GM19324 (cell line): Measurements from ENCODE around the gene TCEAL5.
"Not testable (repeated sequence)": the region's sequence is repeated elsewhere in the genome, so short reads cannot be mapped to it uniquely, and the experiment has no call there.

Experiments used
- ATAC-seq: cut with Tn5 transposase; IDR thresholded peaks from one replicate; pipeline ENCODE4 v1.9.1; 2021; ENCODE audit warnings: mild to moderate bottlenecking, moderate library complexity; ENCODE audit not compliant: unreplicated experiment, low FRiP score

The TCEAL5 gene, protein sequence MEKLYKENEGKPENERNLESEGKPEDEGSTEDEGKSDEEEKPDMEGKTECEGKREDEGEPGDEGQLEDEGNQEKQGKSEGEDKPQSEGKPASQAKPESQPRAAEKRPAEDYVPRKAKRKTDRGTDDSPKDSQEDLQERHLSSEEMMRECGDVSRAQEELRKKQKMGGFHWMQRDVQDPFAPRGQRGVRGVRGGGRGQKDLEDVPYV

DNA sequence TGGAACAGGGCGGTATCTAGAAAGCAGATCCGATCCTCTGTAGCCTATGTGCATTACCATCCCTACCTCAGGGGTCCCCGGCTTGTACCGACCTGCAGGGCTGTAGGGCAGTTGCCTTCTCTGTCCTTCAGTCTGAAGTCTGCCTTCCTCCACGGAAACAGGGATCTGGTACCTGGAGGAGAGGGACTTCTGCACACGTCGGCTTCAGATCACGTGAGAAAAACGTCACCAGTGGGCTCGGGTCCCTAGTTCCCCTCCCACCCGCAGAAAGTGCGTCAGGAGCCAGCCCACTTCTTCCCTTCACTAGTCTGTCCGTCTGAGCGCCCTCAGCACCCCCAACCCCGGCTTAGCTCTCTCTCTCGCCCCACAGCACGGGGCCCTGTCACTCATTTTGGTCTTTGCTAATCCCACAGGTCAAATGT is at the start of gene TCEAL5:
Gene TCEAL5 (minus strand): TSS at position 170 of the 422 bp plus-strand sequence. CDS start 2,187 bp downstream, outside the sequence.
- ATAC-seq = no peak

DNA sequence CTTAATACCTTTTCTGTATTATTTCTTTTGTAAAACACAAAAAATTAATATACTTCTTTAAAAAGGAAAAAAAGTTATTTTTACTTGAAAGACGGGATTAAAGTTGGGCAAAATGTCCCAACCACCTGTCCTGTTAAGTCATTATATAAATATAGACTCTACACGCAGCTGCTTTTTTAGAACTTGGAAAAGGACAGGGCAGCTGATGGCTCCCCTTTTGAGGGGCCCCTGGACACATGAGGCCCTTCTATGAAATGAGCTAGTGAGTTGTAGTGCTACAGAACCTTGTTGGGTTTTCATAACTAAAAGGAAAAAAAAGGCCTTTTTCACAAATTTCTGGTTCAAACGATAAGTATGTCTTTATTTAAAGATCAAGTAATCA is 34.8 kb upstream of the TCEAL5 start:
- ATAC-seq = no peak

DNA sequence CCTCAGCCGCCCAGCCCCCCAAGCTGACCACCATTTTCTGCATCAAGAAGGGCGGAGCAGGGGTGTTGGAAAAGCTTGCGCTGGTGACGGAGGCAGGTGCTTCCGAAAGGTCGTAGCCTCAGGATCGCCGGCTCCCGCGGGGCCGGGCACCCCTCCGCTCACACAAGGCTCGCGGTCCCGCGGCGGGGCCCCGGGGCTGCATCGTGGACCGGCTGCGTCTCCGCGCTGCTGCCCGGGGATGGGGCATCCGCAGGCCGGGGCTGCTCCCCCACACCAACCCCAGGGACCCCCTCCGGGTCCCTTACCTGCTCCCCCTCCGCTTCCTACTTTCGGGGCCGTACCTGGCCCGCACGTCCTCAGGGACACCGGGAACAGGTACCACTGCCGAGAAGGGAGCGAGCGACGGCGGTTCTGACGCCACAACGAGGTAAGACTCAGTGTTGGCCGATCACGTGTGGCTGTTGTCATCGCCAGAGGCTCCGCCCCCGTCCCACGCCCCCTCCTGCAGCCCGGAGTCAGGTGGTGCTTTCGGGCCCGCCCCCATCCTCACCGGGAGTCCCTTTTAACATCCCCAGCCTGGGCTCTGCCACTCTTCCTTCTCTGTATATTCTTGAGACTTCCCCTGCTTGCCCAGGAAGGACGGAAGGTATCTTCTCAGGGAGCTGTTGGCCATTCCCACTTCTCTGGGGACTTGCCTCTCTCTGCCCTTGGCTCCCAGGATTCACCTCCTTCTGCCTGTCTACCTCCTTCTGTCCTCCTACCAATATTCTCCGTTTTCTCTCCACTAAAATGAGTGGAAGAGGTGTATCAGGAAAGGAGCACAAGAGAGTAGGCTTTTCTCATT is 34.2 kb upstream of the TCEAL5 start, which contains the start of gene BEX2:
Gene BEX2 (minus strand): TSS at position 436 of the 844 bp plus-strand sequence. CDS start 1,014 bp downstream, outside the sequence.
- ATAC-seq = peak; percentile 82

DNA sequence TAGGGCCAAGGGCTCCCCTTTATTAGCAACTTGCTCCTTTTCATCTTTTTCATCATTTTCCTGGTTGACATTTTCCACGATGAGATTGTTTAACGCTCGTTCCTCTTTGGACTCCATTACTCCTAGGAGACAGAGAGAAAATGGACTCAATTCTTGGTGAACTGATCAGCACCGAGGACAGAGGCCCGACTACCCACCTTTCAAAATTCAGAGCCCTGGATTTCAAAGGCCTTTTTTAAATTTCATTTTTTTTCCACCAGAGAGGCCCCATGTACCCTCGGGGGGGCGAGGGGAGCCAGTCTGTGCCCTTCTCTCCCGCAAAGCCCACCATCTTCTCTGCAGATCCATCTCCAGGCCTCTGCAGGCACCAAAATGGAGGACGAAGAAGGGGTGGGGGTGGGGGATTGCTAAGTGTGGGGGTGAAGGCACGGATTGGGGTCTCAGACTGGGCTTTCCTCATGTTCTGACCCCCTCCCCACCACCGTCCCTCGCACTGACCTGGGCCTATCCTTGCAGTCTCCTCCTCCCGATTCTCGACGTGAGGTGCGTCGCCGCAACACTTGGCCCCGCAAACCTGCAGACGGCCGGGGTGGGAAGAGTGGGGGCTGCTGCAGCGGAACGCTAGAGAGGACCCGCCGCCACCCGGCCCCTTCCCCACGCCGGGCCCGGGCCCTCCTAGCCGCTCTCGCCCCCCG is 33.5 kb upstream of the TCEAL5 start:
- no peak for ATAC-seq

DNA sequence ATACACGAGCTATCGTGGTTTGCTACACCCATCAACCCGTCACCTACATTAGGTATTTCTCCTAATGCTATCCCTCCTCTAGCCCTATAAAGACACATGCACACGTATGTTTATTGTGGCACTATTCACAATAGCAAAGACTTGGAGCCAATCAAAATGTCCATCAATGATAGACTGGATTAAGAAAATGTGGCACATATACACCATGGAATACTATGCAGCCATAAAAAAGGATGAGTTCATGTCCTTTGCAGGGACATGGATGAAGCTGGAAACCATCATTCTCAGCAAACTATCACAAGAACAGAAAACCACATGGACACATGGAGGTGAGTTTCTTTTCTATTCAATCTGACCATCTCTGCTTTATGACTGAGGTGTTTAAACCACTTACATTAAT is 29.1 kb upstream of the TCEAL5 start:
- not testable (repeated sequence) for ATAC-seq

DNA sequence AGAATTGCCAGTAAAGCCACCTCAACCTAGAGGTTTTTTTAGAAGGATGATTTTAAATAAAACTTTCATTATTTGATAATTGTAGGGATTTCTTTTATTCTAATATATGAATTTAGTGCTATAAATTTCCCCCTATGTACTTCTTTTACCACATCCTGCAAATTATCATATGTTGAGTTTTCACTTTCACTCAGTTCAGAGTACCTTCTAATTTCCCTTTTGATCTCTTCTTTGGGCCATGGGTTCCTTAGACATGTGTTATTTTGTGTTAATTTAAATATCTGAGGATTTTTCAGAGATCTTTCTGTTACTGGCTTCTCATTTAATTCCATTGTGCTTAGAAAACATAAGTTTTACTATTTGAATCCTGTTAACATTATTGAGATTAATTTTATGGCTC is 28.2 kb upstream of the TCEAL5 start:
- no peak for ATAC-seq

DNA sequence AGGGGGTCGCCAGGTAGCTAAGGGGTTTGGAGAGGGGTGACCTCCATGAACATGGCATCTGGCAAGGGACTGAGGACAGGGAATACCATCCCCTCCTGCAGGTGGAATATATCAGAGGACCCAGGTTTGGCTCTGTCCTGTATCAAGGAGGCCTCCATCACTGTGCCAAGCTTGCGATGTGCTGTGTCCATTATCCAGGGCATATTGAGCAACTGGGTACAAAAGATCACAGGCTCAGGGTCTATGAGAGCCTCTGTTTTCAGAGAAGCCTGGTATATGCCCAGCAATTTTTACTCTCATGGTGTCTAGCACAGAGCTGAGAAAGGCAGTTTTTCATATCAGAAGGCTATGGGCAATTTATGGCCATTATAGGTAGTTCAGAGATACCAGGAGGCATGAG is 16.6 kb upstream of the TCEAL5 start:
- no peak for ATAC-seq

DNA sequence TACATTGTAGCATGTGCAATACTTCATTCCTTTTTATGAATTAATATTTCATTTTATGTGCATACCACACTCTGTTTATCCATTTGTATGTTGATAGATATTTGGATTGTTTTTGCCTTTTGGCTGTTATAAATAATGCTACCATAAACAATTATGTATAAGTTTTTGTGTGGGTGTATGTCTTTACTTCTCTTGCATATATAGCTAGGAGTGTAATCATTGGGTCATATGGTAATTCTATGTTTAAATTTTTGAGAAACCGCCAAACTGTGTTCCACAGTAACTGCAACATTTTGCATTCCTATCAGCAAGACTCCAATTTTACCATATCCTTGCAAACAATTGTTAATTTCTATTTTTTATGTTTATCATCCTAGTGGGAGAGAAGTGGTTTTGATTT is 3.1 kb upstream of the TCEAL5 start:
- no peak for ATAC-seq

DNA sequence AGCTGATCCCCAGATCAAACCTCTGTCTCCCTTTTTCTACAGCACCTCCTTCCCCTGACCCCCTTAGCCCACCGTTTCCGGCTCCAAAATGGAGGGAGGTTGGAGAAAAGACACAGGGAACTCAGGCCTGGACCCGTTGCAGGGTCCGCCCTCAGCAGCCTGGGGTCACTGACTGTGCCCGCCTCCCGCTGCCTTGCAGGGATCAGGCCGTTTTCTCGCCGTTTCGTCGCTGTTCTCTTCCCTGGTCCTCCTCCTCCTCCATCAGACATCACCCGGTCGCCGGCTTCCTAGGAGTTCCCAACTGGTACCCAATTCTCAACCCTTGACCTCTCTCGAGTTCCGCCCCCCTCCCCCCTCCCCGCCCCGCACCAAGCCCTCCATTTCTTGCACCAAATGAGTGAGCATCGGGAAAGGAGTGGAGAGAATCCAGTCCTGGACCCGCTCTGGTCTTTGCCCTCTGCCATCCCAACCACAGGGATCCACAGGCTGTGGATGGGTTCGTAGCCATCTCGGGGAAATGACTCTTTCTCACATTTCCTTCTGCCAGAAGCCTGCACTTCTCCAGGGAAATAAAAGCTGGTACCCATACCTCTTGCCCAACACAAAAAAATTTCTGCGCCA is 493 bp downstream of the TCEAL5 start:
- ATAC-seq = no peak

DNA sequence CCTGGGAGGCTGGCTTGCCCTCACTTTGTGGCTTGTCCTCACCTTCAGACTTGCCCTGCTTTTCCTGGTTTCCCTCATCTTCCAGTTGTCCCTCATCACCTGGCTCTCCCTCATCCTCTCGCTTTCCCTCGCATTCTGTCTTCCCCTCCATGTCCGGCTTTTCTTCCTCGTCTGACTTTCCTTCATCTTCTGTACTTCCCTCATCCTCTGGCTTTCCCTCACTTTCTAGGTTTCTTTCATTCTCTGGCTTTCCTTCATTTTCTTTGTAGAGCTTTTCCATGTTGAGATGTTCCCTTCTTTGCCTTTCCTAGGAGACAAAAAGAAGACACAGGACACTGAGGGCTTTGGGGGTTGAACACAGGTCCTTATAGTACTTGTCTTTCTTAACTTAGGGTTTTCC is 2.3 kb downstream of the TCEAL5 start:
- ATAC-seq = no peak

DNA sequence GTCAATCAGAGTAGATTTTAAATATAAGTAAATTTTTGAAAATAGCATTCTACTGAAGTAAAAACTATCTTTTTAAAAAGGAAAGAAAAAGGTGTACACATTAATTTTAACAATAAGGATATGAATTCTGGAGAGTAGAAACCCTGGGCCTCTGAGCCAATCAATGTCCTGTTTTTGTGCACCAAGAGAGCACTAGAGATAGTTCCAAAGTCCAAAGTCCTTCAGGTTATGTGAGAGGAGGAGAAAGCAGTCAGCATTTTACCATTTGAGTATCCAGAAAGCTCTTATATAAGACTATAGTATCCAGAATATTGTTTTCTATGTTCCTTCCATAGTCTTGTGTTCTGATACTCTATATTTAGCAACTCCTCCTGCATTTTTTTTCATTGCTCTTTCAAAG is 18.3 kb downstream of the TCEAL5 start:
- ATAC-seq = no peak

DNA sequence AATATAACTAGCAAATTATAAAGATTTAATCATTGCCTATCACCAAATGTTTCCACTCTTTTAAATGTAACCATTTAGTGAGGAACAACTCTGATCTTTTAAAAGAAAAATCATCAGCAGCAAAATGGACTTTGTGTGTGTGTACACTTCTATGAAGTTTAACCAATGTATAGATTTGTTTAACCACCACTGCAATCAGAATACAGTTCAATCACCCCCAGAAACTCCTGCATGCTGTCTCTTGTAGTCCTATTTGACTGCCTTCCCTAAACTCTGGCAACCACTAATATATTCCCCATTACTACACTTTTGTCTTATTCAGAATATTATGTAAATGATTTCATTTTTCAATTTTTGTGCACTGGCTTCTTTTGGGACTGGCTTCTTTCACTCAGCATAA is 19.9 kb downstream of the TCEAL5 start:
- ATAC-seq = no peak

DNA sequence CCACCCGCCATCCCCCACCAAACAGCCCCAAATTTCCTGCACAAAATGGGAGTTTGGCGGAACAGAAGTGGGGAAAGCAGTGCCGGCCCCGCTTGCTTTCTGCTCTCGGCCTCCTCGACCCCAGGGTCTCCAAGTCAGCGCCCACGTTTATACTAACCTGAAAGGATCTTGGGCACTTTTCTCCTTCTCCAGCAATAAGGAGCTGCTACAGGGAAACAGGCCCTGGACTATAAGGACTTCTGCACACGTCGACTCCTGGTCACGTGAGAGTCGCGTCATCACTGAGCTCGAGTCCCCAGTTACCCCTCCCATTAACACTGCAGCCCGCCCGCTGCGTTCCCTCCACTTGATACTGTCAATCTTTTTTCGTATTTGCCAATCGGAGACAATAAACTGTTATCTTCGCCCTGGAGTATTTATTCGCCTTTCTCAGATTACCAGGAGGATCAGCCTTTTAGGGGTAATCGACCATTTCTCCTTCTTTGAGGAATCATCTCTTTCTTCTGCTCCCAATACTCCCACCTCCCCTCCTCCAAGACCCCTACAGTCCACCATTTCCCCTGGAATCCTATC is 21.5 kb downstream of the TCEAL5 start, which contains the start of gene TCEAL8:
Gene TCEAL8 (minus strand): TSS at position 235 of the 573 bp plus-strand sequence. CDS start 1,176 bp downstream, outside the sequence.
- ATAC-seq = peak; percentile 94

DNA sequence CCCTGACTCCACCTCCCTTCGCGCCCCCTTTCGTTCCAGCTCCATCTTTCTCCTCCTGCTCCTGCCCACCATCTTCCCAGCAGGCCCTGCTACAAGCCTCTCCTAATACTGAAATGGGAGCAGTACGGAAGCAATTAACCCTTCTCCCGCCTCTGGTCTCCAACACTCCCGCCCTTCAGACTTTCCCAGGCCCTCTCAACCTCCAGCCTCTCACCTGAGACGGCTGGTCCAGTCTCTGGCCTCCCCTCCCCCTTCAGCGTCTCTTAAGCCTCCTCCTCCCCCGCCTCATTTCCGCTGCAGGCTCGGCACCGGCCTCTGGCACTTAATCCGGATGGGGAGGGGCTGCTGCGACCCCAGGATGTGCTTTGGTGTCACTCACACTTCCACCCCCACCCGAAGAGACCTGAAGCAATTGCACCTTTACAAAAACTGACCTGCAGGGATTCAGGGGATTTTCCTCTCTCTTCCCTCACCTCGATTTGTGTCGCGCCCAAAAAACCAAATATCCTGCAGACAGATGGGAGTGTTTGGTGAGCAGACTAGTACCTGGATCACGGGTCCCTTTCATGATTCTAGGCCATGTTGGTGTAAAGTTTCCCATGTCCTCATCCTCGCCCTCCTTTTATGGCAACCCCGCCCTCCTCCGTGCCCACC is 22.3 kb downstream of the TCEAL5 start:
- ATAC-seq = no peak

DNA sequence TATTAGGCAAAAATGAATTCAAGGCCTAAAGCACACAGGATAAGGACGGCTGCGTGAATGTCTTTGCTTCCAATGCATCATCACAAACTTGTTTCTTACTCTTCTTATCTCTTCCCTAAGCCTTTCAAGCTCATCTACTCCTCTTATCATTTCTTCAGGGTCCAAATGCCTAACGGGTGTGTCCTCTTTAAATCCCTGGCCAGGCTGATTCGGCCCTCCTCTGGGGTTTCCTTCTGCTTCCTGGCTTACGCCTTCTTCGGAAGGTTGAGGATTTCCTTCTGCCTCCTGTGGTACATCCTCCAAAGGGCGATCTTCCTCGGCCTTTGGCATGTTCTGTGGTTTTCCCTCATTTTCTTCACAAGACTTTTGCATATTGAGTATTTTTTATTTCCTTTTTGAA is 22.9 kb downstream of the TCEAL5 start:
- ATAC-seq = no peak

DNA sequence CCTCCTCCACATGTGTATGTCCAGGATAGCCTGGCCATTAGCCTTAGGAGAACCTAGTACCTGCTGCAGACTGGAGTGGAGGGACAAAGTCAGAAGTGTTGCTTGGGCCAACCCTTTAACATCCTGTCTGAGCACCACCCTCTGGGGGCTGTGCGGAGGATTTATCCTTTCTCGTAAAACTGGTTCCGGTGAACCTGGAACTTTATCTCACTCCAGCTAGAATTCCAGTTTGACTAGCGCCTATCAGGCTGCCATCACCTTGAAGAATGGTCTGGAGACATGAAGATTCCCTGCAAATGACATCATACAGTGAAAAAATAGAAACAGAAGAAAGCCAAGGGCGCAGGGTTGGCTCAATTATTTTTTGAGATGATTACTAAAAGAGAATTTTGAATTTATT is 25.6 kb downstream of the TCEAL5 start:
- no peak for ATAC-seq

DNA sequence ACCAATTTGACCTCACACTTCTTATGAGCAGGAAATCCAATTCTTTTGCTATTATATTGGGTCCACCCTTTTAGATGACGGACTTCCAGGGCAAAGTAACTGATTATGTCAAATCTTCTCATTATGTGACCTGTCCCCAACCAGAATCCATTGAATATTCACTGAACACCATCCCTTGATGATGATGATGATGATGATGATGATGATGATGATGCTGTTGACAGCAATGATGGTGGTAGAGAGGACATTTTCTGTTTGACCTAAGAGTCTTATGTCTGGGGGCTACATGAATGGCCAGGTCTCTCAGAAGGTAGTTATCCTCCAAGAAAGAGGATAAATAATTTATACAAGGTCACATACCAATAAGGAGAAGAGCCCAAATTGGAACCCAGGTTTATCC is 26.7 kb downstream of the TCEAL5 start:
- ATAC-seq = no peak

DNA sequence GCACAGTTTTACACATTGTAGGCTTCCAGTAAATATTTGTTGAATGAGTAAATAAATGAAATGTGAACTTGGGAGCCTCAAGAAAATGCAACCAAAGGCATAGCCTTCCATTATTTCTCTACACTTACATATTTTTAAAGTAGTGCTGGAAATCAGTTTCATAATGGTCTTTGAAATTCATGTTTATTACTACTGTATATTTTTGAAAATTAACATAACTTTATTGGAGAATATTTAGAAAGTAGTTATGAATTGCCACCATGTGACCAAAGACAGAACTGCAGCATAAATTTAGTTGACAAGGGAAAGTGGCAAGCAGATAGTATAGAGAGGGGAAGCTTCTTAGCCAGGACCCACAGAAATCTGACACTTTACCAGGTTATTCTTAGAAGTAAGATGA is 28.0 kb downstream of the TCEAL5 start:
- ATAC-seq = no peak

DNA sequence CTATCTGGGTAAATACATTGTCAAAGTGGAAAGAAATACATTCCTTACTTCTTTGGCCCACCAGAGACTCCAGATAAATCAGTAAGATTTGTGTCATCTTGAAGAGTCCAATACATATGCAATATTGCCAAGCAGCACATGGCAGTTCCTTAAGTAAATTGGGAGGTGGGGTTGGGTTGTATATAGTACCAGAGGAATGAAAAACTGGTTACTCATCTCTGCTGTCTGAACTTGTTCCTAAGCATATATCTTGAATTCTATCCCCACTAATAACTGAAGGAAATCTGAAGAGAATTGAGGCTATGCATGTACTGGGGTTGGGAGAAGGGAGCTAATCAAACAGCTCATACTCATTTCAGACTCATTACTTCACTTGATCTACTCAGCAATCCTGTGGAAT is 36.4 kb downstream of the TCEAL5 start:
- no peak for ATAC-seq

DNA sequence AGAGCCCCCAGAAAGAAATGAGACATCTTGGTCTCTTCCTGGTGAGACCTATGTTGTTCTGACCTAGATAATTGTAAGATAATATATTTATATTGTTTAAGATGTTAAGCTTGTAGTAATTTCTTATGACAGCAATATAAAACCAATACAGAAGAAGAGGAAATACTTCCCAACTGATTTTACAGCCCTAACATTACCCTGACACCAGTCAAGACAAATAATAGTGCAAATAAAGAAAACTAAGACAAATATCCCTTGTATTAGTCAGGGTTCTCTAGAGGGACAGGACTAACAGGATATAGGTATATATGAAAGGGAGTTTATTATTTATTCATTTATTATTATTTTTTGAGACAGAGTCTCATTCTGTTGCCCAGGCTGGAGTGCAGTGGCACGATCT is 40.3 kb downstream of the TCEAL5 start:
- ATAC-seq = no peak
